HG03060 (cell line): ENCODE data around the gene KIF14.
"Not testable (repeated sequence)": the region's sequence is repeated elsewhere in the genome, so short reads cannot be mapped to it uniquely, and the experiment has no call there.

Source experiments
- ATAC-seq: cut with Tn5 transposase; IDR thresholded peaks from one replicate; pipeline ENCODE4 v1.9.1; 2021; ENCODE audit warnings: low read depth, moderate number of reproducible peaks; ENCODE audit not compliant: unreplicated experiment

Gene KIF14

GRCh38 chr1:200634261-200635122 lies 13.9 kb upstream of the KIF14 start:
- no peak for ATAC-seq

DNA sequence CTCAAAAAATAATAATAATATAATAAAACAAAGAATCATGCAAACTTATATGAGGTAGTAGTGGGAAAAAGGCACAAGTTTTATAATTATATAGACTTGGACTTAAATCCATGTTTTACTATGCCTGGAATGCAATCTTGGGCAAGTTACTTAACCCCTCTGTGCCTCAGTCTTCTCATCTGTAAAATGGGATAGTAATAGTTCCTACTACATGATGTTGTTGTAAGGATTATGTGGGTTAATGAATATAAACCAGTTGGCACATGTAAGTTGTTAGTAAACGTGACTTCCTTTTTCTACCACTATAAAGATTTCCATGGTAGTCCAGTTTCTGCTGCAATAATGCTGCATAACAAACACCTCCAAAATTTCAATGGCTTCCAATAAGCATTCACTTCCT lies 10.8 kb upstream of the KIF14 start:
- no peak for ATAC-seq

GRCh38 chr1:200630515-200630899 lies 10.0 kb upstream of the KIF14 start:
- not testable (repeated sequence) for ATAC-seq

GRCh38 chr1:200629876-200630514 lies 9.4 kb upstream of the KIF14 start:
- no peak for ATAC-seq

DNA sequence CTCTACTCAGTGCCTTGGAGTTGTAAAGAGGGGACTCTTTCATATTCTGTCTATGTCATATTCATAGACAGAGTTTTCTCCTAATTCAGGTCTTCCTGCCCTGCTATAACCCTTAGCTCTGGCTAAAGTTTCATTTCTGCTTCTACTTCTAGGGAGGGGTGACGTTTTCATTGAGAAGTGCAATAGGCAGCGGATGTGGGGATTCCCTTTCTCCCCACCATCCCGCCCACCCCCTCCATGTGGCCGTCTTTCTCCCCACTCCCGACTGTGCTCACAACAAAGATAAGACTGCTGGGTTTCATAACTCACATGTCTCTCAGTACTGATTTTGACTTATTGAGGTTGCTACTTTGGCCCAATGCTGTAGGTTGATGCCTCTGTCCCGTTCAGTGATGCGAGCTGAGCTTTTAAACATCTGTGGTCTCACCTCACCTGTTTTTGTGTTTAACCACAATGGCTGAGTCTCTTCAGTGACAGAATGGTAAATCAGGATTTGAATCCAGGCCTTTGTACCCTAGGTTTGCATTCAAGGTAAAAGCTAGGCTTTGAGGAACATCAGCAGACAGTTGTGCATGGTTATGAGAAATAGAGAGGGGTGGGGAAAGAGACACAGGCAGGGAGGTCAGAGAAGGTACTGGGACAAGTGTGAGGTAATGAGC lies 7.8 kb upstream of the KIF14 start:
- peak; percentile 58 for ATAC-seq

DNA sequence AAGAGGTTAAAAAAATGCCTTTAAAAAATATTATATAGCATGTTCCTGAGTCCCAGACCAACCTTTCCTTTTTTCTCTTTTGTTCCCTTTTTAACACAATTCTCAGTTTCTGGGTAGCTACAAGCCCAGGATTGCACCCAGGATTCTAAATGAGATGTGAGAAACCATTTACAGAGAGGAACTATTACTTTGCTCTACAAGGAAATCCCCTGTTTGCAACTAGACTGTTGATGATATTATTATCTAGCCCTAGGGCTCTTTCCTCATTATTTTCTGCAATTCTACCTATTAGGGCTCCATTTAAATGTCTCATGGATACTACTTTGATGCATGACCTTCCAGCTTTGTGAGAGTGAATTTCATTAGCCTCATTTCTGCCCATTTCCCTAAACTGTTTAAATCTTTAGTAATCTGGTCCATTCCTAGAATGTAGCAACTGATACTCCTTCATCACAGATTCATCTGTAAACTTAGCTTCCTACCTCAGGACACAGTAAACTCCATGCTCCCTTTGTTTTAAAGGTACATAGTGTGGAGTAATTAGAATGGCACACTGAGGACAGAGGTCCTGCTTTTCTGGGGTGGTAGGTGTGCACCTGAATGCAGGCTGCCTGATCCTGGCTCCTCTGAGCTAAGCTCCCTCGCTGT lies 7.1 kb upstream of the KIF14 start:
- peak; percentile 15 for ATAC-seq

- ATAC-seq = no peak
Observed at GRCh38 chr1:200626853-200627534, 6.4 kb upstream of the KIF14 start.

DNA sequence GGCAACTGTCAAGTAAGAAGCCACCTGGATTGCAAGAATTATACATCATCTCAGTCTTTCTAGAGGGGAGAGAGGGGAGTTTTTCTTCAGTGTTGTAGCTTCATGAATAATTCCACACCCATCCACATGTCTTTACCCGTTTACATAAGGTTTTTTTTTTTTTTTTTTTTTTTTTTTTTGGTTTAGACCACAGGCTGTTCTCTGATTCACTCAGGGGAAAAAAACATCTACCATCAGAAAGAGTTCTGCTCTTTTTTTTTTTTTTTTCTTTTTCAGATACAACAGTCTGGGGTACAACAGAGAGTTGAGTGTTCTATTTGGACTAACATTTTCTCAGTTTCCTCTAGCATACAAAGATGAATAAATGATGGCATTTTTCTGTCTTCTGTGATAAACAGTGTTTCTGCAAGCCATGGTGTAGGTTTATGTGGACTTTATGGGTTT lies 4.9 kb upstream of the KIF14 start:
- ATAC-seq = no peak

- no peak for ATAC-seq
Observed at GRCh38 chr1:200624679-200625335, 4.3 kb upstream of the KIF14 start.

DNA sequence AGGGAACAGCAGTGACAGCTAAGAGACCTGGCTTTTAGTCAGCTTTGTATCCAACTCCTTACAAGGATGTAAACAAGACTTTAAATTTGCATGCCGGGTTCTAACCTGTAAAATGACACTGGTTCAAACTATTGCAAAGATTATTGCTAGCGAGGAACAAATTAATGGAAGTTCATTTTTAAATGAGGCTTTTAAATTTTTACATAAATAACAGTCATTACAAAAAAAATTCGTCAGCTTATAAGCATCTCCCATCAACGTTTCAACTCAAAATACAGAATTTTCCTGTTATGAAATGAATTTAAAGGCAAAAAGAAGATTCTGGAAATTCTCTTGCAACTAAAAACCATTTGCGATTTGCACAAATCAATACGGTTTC lies 668 bp downstream of the KIF14 start:
- no peak for ATAC-seq

DNA sequence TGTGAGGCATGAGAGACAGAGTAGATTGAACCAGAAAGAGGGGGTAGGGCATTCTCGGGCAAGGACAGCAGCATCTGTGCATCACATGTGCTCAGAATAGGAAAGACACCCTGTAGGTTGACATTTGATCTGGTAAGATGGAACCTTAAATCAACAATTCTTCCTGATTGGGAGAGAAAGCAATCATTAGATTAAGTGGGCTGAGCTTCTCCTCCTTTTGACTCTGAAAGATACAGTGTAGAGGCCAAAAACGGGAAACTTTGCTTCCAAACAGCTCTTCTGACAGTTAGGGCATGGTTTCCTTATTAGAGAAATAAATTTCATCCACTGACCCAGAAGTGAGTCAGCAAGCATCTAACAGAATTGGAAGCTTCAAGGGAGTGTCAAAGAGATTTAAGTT lies 9.7 kb downstream of the KIF14 start:
- no peak for ATAC-seq

GRCh38 chr1:200602632-200603031 lies 17.9 kb downstream of the KIF14 start:
- ATAC-seq = no peak

GRCh38 chr1:200590001-200590400 lies 30.6 kb downstream of the KIF14 start:
- no peak for ATAC-seq

- ATAC-seq = peak; percentile 42
Observed at GRCh38 chr1:200588698-200589097, 31.9 kb downstream of the KIF14 start.

DNA sequence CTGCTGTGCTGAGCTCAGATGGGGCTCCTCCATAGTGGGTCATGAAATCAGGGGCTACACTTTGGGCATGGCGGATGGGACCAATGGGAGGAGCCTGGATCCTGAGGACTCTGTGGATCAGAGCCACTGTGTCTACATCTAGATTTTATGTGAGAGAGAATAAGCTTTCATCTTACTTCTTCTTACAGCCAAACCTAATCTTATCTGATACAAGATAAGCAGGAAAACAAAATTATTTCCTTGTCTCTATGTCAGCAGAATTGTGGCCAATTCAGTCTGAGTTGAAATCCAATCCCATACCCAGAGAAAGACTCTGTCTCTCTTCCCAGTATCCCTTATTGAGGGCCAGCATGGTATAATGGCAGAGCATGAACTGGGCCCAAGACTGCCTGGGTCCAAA lies 56.2 kb downstream of the KIF14 start:
- ATAC-seq = no peak

GRCh38 chr1:200561856-200562214 lies 58.7 kb downstream of the KIF14 start:
- ATAC-seq = peak; percentile 15

DNA sequence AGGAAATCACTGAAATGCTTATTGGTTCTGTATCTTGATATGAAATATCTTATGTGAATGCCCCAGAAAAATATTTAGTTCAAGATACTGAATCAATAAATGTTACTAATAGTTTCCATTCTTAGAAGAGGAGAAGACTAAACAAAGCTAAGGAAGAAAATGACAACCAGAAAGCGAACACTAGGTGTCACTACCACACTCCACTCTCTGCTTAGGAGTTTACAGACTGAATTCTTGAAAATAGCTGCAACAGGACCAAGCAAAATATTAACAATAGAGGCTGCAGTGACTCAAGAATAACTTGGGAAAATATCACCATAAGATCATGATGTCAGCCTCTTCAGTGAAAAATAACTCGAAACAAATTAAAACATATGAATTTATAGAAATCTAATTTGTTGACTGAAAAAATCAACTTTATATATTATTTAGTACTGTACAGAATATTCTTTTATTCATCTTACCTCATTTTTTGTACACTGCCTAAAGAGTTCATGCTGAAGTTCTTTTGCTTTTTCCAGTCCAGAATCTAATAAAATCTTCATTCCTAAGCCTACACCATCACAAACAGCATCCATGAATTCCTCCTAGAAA lies 61.6 kb downstream of the KIF14 start:
- ATAC-seq = no peak

DNA sequence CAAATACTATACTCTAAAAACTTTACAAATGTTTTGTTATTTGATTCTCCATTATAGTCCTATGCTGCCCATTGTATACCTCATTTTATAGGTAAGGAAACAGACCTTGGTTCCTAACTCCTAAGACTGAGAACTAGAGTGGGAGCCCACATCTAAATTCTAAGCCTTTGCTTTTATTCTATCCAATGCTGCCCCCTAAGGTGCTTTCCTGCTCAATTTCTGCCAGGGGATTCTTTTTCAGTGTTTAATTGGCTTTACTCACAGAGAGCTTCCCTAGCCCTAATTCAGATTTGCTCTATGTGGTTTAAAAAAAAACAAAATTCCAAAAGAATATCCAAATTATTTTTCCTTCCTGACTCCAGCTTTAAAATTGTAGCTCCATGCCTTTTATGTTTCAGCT lies 64.5 kb downstream of the KIF14 start:
- ATAC-seq = no peak

DNA sequence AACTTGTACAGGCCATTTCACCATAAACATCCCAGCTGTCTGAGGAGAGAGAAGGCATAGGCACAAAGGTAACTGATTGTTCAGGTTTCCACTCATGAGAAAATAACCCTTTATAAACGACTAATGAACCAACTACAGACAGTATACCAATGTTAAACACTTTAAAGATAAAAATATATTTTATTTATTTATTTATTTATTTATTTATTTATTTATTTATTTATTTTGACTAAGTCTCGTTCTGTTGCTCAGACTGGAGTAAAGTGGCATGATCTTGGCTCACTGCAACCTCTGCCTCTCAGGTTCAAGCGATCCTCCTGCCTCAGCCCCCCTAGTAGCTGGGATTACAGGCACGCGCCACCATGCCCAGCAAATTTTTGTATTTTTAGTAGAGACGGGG lies 67.8 kb downstream of the KIF14 start:
- ATAC-seq = not testable (repeated sequence)

- ATAC-seq = no peak
Observed at GRCh38 chr1:200550367-200550766, 70.2 kb downstream of the KIF14 start.
